Activated CD4-positive, alpha-beta T cell treated with anti-CD3 and anti-CD28 coated beads for 1 hour (primary cell): ENCODE data around the gene PRKAB1.

ENCODE experiments used
- DNase-seq: peaks from one replicate; pipeline ENCODE4 v3.0.0-alpha.2; 2020

PRKAB1 gene

GRCh38 chr12:119664642-119665041, 3.3 kb upstream of the PRKAB1 start:
- no peak for DNase-seq

- DNase-seq, result no peak
Measured at GRCh38 chr12:119665164-119665929, 2.6 kb upstream of the PRKAB1 start.

DNA sequence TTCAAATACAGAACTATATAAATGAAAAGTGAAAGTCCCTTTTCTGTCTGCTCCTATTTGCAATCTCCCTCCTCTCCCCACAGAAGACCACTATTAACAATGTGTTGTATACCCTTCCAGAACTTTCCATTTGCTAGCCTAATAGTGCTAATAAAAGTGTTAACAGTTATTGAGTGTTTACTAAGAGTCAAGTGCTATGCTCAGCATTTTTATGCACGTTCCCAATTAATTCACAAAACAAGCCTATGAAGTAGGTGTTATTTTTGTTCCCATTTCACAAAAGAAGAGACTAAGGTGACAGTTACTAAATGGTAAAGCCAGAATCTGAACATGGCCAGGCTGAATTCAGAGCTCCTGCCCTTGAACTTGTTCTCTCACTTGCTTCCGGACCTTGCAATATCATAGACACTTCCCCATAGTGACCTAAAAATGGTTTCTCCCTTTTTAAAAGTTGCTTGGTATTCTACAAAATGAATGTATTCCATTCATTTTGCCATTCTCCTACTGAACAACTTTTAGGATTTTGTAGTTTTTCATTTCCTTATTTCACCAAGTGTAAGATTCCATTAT, 1.6 kb upstream of the PRKAB1 start:
- DNase-seq, result no peak

DNA sequence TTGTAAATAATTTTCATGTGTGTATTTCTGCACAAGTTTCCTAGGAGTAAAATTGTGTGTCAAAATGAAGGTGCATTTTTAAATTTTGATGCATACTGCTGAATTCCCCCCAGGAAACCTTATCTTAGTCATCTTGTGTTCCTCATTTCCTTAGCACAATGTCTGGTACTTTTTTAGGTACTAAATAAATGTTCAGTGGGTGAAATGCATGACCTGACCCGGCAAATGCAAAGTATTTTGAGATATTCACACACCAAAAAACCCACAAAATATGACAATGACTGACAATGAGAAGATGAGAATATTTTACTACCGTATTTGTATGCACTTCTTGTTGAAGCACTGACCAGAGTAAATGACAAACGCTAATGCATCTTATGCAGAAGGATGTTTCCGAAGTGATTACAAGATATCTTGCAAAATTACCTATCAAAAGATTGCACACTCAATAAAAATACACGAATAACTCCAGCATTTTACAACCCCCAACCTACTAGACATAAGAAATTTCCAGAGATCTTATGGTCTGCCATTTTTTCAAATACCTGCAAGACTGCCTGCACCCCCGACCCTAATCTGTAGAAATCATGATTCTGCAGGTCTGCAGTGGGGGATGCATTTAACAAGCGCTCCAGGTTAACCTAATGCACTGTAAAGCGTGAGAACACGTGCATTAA, 895 bp upstream of the PRKAB1 start:
- DNase-seq, result no peak

DNA sequence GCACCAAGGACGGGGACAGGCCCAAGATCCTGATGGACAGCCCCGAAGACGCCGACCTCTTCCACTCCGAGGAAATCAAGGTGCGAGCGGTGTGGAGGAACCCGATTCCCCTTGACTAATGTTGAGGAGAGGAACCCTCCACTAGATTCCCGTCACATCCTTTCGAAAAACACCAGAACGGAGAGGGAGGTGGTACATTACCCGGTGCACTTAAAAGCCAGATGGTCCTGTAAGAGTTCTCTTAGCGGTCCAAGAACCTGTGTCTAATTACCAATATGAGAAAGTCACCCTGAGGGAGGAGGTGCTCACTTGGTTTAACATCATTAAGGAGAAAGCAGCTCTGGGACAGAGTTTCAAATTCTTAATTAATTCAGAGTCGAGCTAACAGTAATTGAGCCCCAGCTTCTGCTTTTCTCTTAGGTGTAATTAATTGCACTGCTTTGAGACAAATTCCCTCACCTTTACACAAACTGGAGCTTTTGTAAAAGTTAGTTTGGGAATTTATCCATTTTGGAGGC, 450 bp downstream of the PRKAB1 start:
- DNase-seq, result no peak

DNA sequence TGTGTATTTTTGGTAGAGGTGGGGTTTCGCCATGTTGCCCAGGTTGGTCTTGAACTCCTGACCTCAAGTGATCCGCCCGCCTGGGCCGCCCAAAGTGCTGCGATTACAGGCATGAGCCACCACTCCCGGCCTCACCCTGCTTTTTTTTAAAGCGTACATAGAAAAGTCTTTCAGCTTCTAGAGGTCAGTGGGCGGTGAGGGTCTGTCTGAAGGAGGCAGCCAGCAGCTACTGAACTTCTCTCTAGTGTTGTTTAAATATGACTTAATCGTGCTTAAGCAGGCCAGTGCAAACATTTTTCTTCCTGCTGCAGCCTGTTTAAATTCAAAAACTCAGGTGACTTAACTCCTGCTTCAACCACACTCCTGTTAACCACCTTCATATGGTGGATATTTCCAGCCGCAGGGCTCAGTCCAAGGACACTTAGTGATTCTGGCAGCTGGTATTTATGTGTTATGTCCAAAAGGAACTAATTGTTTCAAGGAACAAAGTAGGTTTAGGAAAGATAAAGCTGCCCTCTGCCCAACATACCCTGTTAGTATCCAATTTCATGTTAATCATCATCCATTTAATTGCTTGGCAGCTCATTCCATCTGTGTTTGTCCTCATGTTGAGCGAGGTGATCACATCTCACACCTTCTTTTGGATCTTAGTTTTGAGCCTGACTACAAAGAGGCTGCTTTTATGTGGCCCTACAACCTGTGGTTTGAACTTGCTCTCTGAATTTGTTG, 2.0 kb downstream of the PRKAB1 start:
- no peak for DNase-seq

DNA sequence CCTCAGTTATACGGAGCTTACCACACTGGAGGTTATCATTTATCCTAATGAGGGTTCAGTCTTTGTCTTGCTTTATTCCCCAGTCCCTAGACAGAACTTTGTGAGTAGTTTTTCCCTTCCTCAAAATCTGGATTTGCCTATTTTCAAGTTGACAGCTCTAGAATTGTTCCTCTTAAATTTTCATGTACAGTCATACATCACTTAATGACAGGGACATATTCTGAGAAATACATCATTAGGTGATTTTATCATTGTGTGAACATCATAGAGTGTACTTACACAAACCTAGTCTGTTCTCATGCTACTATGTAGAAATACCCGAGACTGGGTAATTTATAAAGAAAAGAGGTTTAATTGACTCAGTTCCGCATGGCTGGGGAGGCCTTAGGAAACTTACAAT, 3.1 kb downstream of the PRKAB1 start:
- no peak for DNase-seq

GRCh38 chr12:119672194-119672593, 4.3 kb downstream of the PRKAB1 start:
- no peak for DNase-seq

GRCh38 chr12:119673634-119674033, 5.7 kb downstream of the PRKAB1 start:
- no peak for DNase-seq

DNA sequence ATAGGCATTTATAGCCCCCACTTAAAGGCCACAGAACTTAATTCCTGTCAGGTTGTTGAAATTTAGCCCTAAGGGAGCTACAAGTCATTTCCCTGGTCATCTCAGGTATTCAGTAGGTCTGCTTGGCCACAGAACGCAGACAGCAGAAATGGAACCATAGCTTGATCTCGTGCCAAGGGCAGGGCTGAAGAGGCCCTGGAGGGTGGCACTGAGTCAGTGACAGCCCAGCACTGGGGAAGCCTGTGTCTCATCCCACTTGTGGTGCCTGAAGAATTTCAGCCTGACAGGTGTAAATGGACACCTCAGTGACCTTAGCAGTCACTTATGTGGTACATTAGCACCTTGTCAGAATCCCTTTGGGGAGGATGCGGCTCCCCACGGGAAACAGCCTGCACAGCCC, 6.6 kb downstream of the PRKAB1 start:
- DNase-seq, result no peak

GRCh38 chr12:119676022-119676421, 8.1 kb downstream of the PRKAB1 start:
- DNase-seq, result no peak

DNA sequence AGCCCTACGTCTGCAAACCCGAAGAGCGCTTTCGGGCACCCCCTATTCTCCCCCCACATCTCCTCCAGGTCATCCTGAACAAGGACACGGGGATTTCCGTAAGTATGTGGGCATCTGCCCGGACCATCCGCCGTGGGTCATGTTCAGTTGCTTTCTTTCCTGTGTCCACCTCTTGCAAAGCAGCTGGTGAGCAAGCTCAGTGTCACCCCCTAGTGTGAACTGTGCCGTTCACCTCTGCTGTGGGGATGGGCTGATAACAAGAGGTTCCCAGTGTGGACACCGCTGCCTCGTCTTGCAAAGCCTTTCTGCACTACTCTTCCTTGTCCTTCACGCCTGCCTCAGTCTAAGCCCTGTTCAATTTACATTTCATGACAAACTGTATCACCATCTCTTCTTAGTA, 8.6 kb downstream of the PRKAB1 start:
- no peak for DNase-seq

DNA sequence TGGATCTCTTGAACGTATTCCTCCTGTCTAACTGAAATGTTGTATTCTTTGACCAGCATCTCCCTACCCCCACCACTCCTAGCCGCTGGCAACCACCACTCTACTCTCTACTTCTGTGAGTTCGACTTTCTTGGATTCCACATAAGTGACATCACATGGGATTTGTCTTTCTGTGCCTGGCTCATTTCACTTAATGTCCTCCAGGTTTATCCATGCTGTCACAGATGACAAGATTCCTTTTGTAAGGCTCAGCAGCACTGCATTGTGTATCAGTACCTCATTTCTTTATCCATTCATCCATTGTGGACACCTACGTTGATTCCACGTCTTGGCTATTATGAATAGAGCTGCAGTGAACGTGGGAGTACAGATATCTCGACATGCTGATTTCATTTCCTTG, 10.5 kb downstream of the PRKAB1 start:
- DNase-seq, result no peak

- DNase-seq, result no peak
Measured at GRCh38 chr12:119679081-119679480, 11.1 kb downstream of the PRKAB1 start.

DNA sequence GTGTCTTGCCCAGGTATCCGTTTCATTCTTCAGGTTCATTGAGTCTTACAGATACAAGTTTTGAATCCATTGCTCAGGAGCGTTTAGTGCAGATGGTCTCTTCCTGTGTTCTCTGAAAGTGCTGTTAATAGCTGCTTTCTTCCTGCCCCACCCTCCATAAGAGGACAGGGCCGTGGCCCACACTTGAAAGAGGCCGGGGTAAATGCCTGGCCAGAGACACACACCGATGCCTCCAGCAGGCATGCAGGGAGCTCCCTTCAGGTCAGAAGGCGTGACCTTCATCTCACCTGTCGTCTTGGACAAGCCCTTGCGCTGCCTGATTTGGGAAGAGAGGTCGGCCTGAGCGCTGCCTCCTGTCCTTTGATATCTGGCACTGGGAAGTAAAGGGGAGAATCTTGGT, 11.6 kb downstream of the PRKAB1 start:
- DNase-seq, result no peak

DNA sequence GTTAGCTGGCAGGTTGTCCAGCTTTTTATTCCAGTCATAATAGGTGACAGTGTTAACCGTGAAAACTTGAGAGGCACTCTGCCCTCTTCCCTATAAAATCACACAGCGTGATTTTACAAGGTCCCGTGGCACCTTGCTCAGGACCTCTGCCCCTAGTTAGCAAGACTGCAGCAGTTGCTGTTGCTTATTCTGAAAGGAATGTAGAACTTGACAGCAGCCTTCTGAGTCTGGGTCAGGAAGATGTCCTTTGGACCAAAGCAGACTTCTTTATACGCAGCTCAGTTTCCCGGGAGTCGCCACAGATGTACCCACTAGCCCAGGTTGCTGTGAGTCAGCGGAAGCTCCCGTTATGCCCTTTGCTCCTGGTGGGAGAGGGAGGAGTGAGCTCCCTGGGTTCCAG, 13.2 kb downstream of the PRKAB1 start:
- DNase-seq, result no peak

DNA sequence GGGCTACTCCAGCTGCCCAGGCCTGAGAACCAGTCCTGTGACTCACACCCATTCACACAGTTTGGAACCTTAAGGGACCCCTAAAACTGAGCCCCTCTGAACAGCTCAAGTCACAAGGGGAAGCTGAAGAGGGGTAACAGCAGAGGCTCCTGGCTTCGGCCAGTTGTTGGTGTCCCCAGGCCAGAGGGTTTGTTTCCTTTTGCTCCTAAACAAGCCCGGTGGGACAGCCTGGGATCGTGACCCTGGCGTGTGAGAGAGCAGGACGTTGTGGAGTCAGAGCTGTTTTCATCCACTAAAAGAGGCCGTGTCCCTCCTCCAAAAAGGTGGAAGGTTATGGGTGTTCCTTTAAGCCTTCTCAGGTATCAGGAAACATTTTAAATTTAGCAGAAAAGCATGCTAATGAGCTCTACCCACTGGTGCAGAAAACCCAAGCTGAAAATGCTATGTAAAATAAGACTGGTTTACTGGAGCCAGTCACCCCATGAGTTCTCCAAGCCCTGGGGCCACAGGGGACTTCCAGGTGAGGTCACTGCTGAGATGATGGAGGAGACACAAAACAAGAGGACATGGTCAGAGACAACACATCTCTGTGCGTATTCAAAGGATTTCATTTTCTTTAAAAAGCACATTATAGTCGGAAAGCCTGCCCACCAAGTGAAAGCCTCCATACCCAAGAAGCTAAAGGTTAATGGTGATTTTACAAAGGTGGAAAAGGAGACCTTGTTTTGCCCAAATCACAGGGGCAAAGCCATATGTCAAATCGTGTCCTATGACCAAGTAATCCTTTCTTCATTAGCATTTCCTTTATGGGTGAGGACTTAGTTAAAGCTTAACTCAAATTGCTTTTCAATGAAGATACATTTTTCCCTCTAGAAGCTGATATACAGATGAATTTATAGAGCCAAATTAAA, 14.1 kb downstream of the PRKAB1 start:
- DNase-seq, result no peak

DNA sequence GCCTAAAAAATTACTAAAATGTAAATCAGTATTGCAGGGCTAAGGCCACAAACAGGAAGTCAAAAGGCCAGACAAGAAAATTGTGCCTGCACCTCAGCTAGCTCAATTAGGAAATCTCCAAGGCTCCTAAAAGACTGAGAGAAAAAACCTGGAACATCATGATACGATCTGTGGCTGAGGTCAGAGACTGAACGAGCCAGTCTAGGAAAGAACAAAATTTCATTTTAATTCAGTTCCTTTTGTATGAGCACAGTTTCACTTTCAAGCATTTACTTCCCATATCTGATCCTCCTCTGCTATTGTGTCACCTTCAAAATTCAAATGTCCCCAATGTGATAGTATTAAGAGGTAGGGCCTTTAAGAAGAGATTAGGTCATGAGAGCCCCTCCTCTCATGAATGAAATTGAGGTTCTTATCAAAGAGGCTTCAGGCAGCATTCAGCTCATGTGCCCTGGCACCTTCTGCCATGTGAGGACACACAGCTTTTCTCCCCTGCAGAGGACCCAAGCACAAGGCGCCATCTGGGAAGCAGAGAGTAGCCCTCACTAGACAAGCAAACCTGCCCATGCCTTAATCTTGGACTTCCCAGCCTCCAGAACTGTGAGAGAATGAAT, 14.8 kb downstream of the PRKAB1 start:
- DNase-seq, result no peak

DNA sequence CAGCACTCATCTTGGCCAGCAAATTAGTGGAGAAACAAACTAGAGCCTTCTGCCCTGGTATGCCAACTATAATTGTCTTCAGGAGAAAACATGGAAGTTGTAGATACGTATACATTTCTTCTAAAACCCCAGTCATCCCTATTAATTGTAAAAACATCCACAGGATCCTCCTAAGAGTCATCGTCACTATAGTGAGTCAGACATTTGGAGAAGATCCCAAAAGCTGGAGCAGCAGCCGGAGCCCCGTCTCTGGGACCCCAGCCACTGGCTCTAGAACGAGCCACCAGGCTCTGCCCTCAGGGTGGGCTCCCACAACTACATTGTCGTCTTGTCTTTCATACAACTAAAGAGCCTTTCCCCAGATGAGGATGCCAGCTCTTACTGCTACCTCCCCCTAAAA, 15.5 kb downstream of the PRKAB1 start:
- DNase-seq, result no peak

GRCh38 chr12:119683816-119684215, 15.9 kb downstream of the PRKAB1 start:
- DNase-seq, result no peak

DNA sequence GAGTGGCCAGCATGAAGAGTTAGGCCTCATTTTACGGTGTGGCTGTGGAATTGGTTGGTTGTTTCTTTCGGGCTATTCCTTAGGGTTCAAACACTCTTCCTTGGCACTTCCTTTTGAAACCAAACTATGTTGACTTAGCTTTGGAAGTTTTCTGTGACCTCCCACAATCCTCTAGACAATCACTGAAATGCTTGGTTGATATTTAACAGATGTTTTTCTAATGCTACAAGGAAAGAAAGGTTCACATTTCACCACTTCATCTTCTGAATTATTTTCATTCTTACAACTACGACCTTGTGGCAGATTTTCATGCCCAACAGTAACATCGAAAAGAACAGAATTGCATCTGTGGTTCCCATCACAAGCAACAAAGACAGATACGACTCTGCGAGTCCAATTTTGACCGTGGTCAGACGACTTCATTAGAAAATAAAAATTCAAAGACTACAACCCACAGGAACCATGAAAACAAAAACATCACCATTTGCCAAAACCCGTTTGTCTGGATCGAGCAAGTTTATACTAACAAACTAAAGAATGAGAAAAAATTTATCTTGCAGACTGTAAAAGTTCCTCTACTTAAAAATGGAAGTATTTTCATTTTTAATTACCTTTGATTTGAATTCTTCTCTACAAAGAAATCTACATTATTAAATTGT, 16.9 kb downstream of the PRKAB1 start:
- DNase-seq, result no peak
